Uterus (tissue), 4 donors: ENCODE results near the gene EP400. TPM values are rescaled to one million over a fixed set of nuclear protein-coding genes. Genes with fewer than 3 reads are reported as not detected.

Source experiments
- DNase-seq, 2 donors: peaks; one replicate each; pipeline ENCODE4 v3.0.0-alpha.2; 2019 to 2020
- H3K27ac ChIP-seq, 2 donors: fragments of 200-600 bp; sonication (generic); 1 replicate in 1 of 2; 2 replicates in 1 of 2; pipeline ENCODE4 v1.5.1; 2016 to 2018
- H3K27me3 ChIP-seq, 2 donors: fragments of 200-600 bp; sonication (generic); one replicate each; pipeline ENCODE4 v1.5.1; 2018 to 2019; ENCODE audit warnings: control low read depth in 1 of 2
- H3K36me3 ChIP-seq, 2 donors: fragments of 200-600 bp; sonication (generic); one replicate each; pipeline ENCODE4 v1.5.1; 2019; ENCODE audit warnings: control low read depth in 1 of 2
- H3K4me1 ChIP-seq, 2 donors: fragments of 200-600 bp; sonication (generic); one replicate each; pipeline ENCODE4 v1.5.1; 2018 to 2019; ENCODE audit warnings: control low read depth in 1 of 2
- H3K4me3 ChIP-seq, 2 donors: fragments of 200-600 bp; sonication (generic); 1 replicate in 1 of 2; 2 replicates in 1 of 2; pipeline ENCODE4 v1.5.1; 2018 to 2019; ENCODE audit warnings: mild to moderate bottlenecking in 1 of 2
- H3K9me3 ChIP-seq, 2 donors: fragments of 200-600 bp; sonication (generic); one replicate each; pipeline ENCODE4 v1.5.1; 2019; ENCODE audit warnings: control low read depth in 1 of 2
- POLR2A ChIP-seq, 2 donors: fragments of 450-650 bp; IDR thresholded peaks; one replicate each; pipeline ENCODE4 v1.6.1; 2016; ENCODE audit warnings: antibody characterized with exemption in 2 of 2, mild to moderate bottlenecking in 1 of 2, moderate library complexity in 1 of 2
- intact Hi-C: fragments of 100-400 bp; cut with DNase I; formaldehyde crosslinking; loops from one replicate; pipeline ENCODE4 v1.15.1; 2023; ENCODE audit warnings: low total_unique reads
- total RNA-seq, 4 donors: library from RNA; depleted of rRNA in 3 of 4; stranded (reverse); fragments of >200 nt in 3 of 4; gene quantifications; one replicate each; pipeline versions ENCODE4 v1.1.0 to v1.2.4, GENCODE V29; 2014 to 2023
- TF ChIP-seq, protein P1 (sequence below), 4 experiments: fragments of 200-600 bp in 2 of 4; fragments of 450-650 bp in 2 of 4; sonication (generic) in 2 of 4; IDR thresholded peaks; one replicate each; pipeline ENCODE4 v1.5.1; 2016 to 2019; ENCODE audit warnings: antibody characterized with exemption in 4 of 4, mild to moderate bottlenecking in 2 of 4, moderate library complexity in 1 of 4
- donor health status: DM: yes; HTN: yes; CAD: no.

Gene EP400
- total RNA-seq, 4 donors from 2014 or later: 11.8 to 70.6 (median 28.2) TPM

GRCh38 chr12:132070298-132070697 lies 120.6 kb downstream of the EP400 start:
- no peak overlapping the region for H3K4me3 ChIP-seq
- no peaks in the 10 kb centered on the region for H3K4me1 ChIP-seq
- no peak for TF ChIP-seq POLR2A (IDR thresholded peaks at IDR 0.05)
- TF ChIP-seq, protein P1, sequence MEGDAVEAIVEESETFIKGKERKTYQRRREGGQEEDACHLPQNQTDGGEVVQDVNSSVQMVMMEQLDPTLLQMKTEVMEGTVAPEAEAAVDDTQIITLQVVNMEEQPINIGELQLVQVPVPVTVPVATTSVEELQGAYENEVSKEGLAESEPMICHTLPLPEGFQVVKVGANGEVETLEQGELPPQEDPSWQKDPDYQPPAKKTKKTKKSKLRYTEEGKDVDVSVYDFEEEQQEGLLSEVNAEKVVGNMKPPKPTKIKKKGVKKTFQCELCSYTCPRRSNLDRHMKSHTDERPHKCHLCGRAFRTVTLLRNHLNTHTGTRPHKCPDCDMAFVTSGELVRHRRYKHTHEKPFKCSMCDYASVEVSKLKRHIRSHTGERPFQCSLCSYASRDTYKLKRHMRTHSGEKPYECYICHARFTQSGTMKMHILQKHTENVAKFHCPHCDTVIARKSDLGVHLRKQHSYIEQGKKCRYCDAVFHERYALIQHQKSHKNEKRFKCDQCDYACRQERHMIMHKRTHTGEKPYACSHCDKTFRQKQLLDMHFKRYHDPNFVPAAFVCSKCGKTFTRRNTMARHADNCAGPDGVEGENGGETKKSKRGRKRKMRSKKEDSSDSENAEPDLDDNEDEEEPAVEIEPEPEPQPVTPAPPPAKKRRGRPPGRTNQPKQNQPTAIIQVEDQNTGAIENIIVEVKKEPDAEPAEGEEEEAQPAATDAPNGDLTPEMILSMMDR (IDR thresholded peaks at IDR 0.05): no peak
- no peaks in the 10 kb centered on the region for H3K36me3 ChIP-seq
- H3K9me3 ChIP-seq: no peaks in the 10 kb centered on the region
- no peak for DNase-seq
- intact Hi-C loops: no loop called here
- H3K27me3 ChIP-seq: no peaks in the 10 kb centered on the region
- H3K27ac ChIP-seq: no peak overlapping the region

- Histone ChIP-seq H3K36me3 (no peaks in the 10 kb centered on the region), H3K9me3 (no peaks in the 10 kb centered on the region), H3K27ac (no peak overlapping the region), H3K4me3 (no peak overlapping the region), H3K4me1 (no peaks in the 10 kb centered on the region), H3K27me3 (no peaks in the 10 kb centered on the region)
- no peak for TF ChIP-seq POLR2A (IDR thresholded peaks at IDR 0.05)
- TF ChIP-seq, protein P1 (IDR thresholded peaks at IDR 0.05): no peak
- DNase-seq: no peak
- intact Hi-C loops: no loop called here
These were observed 121.5 kb downstream of the EP400 start for GRCh38 chr12:132071040-132071810.

- DNase-seq: no peak
- Histone ChIP-seq H3K4me3 (no peak overlapping the region), H3K27ac (no peak overlapping the region), H3K27me3 (no peaks in the 10 kb centered on the region), H3K36me3 (no peaks in the 10 kb centered on the region), H3K9me3 (no peaks in the 10 kb centered on the region), H3K4me1 (no peaks in the 10 kb centered on the region)
- intact Hi-C loops: no loop called here
- TF ChIP-seq POLR2A (IDR thresholded peaks at IDR 0.05): no peak
- TF ChIP-seq, protein P1 (IDR thresholded peaks at IDR 0.05): no peak
These were observed 122.2 kb downstream of the EP400 start for GRCh38 chr12:132071830-132072384.

- Histone ChIP-seq H3K27ac (no peak overlapping the region), H3K9me3 (no peaks in the 10 kb centered on the region), H3K4me1 (no peaks in the 10 kb centered on the region), H3K4me3 (no peak overlapping the region), H3K27me3 (no peaks in the 10 kb centered on the region), H3K36me3 (no peaks in the 10 kb centered on the region)
- DNase-seq: no peak
- intact Hi-C loops: no loop called here
- TF ChIP-seq, protein P1 (IDR thresholded peaks at IDR 0.05): no peak
These were observed 124.5 kb downstream of the EP400 start for GRCh38 chr12:132074216-132074615.

GRCh38 chr12:132075026-132075713 lies 125.4 kb downstream of the EP400 start:
- Histone ChIP-seq H3K4me3 (no peak overlapping the region), H3K36me3 (no peaks in the 10 kb centered on the region), H3K27ac (no peak overlapping the region), H3K4me1 (no peaks in the 10 kb centered on the region), H3K9me3 (no peaks in the 10 kb centered on the region), H3K27me3 (no peaks in the 10 kb centered on the region)
- no peak for DNase-seq
- TF ChIP-seq, protein P1 (IDR thresholded peaks at IDR 0.05): no peak
- no peak for TF ChIP-seq POLR2A (IDR thresholded peaks at IDR 0.05)
- intact Hi-C loops: no loop called here
